Spleen (tissue), 7 donors: ENCODE results near the gene ST6GALNAC3.

ENCODE experiments used
- CTCF ChIP-seq, 11 experiments: fragments of 200-600 bp in 7 of 11; fragments of 450-650 bp in 4 of 11; sonication (generic) in 4 of 11; IDR thresholded peaks in 8 of 11; conservative IDR thresholded peaks in 3 of 11; 1 replicate in 7 of 11; 2 replicates in 4 of 11; pipeline versions ENCODE4 v1.4.0 to v1.8.0; 2016 to 2021; ENCODE audit warnings: antibody characterized with exemption in 11 of 11, inconsistent platforms in 4 of 11, mild to moderate bottlenecking in 1 of 11
- POLR2AphosphoS5 ChIP-seq, 3 donors: sonication (generic); formaldehyde crosslinking; IDR thresholded peaks; one replicate each; pipeline ENCODE4 v1.5.1; 2017; ENCODE audit warnings: antibody characterized with exemption in 3 of 3
- donor health status: DM: no; HTN: no; CAD: no; lungs with moderate emphysema.
- donor health status: DM: no; HTN: no; CAD: no.
- donor health status: DM: no; HTN: no; CAD: no.

- TF ChIP-seq POLR2AphosphoS5 (IDR thresholded peaks at IDR 0.05), result no peak
- TF ChIP-seq CTCF (IDR thresholded peaks at IDR 0.05 in 8 of 11, conservative IDR thresholded peaks at IDR 0.05 in 3 of 11), result no peak
Observed at GRCh38 chr1:76210160-76210559, 135.6 kb downstream of the ST6GALNAC3 start.
